ENCODE data around the gene PHOSPHO1.

The PHOSPHO1 gene

DNA sequence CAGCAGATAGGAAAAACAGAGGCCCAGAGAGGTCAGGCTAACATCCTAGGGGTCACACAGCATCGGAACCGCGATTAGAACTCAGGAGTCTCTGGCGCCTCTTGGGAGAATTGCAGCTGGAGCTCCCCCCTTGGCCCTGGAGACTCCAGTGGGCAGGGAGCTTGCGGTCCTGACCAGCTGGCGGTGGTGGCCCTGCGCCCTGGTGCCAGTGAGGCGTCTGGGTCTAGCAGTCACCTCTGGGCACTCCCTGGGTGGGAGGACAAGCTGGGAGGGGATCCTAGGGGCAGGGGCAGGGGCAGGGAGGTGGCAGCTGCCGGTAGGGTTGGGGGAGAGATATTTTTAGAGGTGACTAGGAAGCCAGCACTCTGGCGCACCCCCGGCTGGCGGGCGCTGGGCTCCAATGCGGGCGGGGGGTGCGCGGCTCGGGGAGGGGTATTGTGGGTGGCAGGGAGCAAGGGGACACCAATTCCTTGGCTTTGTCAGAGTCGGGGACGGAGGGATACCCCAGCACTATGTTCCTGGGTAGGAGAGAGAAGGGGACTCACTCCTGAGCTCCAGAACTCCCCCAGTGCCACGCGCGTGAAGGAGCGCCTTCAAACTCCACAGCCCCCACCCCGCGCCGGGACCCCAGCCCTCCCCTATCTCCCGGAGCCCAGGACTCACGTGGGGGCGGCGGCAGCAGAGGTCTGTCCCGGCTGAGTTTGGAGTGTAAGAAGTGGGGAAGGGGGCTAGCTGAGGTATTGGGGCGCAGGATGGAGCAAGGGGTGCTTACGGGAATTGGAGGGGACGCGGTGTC lies 584 bp downstream of the PHOSPHO1 start:
- DNase-seq = peak; percentile 62 to 77
- TF ChIP-seq POLR2A (IDR thresholded peaks at IDR 0.05; ENCODE audit: low read length) (no peak), GATA1 (IDR thresholded peaks at IDR 0.05; ENCODE audit: low read depth, low read length) (no peak)

DNA sequence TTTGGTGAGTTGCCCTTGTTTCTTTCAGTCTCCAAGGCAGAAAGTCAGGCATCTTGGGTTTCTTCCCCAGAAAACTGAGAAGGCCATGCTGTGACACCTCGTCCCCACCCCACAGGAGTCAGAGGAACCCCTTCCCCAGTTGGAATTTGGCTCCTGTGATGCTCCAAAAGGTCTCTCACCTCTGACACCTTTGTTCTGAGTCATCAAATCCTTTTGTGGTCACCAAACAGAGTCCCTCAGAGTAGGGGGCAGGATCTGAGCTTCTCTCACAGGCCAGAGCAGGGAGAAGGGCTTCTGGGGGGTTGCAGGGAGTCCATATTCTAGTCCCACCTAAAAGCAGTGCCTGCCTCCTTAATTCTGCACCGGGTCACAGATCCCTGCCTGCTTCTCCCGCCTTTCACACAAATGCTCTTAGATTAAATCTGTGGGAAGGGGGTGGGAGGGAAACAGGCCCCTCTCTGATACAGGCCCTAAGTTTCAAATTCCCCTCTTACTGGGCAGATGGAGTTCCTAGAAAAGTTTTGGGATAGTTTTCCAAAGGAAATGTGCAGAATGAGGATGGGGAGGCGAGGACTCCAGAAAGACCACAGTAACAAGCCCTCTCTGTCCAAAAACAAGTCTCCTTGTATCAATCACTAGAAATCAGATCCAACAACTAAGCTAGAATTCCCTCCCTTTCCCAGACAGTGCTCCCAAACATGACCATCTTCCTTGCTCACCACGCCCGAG lies 1.3 kb downstream of the PHOSPHO1 start:
- TF ChIP-seq POLR2A (IDR thresholded peaks at IDR 0.05; ENCODE audit: low read length) (no peak), GATA1 (IDR thresholded peaks at IDR 0.05; ENCODE audit: low read depth, low read length) (no peak)
- peak in 1 of 2 experiments; percentile 45 for DNase-seq

DNA sequence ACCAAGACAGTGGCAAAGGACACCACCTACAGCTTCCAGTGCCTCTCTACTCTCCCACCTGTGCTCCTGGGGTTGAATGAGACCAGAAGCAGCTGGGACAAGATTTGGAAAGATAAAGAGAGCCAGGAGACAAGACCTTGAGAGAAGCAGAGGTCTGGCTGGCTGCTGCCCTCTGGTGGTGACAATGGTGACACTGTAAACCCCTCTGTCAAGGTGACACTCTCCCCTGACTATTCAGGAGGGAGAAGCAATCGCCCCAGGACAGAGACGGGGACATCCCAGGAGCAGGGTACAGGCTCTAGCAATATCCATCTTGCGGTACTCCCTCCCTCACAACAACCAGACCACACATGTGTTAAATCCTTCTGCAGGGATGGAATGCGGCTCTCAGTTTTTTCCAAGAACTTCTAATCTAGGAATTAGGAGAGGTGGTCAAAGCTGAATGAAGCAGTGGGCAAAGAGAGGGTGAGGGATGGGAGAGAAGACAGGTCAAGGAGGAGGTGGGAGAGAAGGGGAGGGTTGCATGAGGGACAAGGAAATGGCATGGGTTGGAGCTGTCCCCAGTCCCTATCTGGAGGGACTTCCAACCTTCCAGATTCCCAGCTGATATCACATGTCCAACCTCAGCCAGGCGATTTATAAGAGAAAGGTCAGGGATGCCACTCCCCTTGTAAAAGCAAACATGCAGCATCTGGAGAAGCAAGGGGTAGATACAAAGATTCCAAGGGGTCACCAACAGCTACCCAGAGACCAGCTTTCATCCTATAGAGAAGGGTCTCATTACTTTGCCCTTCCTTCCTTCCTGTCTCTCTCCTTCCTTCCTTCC lies 2.9 kb downstream of the PHOSPHO1 start:
- peak; percentile 13 for TF ChIP-seq GATA1 (IDR thresholded peaks at IDR 0.05; ENCODE audit: low read depth, low read length)
- no peak for TF ChIP-seq POLR2A (IDR thresholded peaks at IDR 0.05; ENCODE audit: low read length)
- DNase-seq = peak; percentile 81 to 90

DNA sequence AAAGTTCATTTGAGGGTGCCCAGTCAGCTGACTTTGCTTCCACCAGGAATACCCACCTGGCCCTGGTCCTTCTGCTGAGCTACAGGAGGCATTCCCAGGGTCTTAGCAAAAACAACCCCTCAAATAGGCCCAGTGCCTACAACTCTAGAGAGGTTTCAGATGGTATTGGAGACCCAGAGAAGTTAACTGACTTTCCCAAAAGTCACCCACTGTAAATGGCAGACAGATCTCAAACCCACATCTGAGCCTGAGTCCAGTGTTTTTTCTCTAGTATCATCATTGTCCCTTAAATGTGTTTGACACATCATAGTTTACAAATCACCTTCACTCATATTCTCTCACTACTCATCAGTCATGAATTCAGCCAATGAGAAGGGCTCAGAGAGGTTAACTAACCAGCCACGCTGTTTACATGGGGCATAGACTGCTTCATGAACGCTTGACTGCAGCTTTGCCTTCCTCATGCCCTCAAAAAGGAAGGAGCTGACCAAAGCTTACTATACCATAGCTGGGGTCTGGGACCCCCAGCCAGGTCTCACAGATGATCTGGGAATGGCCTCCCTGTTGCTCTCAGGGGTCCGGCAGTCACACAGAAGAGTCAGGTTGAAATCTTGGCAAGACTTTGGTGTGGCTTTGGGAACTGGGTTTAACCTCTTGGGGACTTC lies 3.7 kb downstream of the PHOSPHO1 start:
- DNase-seq = peak in 1 of 2 experiments; percentile 40

DNA sequence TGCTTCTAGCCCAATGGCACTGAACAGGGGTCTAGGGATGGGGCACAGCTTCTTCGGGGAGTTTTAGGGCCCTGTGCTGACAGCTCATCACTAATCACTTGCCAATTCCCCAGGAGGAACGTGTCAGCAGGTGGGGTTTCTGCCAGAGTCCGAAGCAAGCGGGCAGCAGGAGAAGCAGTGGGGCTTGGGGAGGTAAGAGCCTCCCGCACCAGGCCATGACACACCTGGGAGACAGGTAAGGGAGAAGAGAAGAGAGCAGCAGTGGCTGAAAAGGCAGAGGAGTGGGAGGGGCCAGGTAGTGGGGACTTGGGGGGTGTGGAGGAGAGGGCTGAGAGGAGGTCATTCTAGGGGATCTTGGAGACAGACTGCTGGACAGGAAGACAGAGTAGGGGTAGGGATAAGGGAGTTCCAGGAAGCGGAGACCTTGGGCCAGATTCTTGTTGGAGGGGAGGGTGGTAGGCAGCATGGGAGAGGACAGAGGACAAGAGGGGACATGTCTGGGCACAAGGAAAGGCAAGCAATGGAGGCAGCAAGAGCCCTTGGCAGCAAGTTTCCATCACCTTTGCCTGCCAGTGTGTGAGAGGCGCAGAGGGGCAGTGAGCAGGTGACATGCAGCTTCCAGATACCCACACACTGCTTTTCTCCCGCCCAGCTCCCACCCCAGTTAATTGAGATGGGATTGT lies 4.9 kb downstream of the PHOSPHO1 start:
- TF ChIP-seq POLR2A (IDR thresholded peaks at IDR 0.05; ENCODE audit: low read length) (no peak), GATA1 (IDR thresholded peaks at IDR 0.05; ENCODE audit: low read depth, low read length) (no peak)
- no peak for DNase-seq

More for the DNA sequence above, 3.7 kb downstream of the PHOSPHO1 start:
- no peak for TF ChIP-seq GATA1 (IDR thresholded peaks at IDR 0.05; ENCODE audit: low read depth, low read length)
- TF ChIP-seq POLR2A (IDR thresholded peaks at IDR 0.05; ENCODE audit: low read length) = no peak

DNA sequence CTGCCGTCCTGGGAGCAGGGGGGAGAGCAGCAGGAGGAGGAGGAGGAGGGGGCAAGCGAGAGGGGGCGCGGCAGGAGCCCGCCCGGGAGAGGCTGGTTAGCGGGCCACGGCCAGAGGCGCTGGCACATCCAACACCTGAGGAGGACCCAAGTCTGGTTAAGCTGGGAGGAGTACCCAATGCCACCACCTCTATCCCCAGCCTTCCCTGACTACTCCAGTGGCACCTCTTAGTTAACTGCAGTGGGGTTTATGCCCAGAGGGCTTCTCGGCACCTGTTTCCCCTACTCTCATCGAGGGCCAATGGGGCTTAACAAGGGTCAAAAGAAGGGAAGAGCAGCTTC lies 5.6 kb downstream of the PHOSPHO1 start:
- no peak for DNase-seq
- TF ChIP-seq POLR2A (IDR thresholded peaks at IDR 0.05; ENCODE audit: low read length) (no peak), GATA1 (IDR thresholded peaks at IDR 0.05; ENCODE audit: low read depth, low read length) (no peak)

DNA sequence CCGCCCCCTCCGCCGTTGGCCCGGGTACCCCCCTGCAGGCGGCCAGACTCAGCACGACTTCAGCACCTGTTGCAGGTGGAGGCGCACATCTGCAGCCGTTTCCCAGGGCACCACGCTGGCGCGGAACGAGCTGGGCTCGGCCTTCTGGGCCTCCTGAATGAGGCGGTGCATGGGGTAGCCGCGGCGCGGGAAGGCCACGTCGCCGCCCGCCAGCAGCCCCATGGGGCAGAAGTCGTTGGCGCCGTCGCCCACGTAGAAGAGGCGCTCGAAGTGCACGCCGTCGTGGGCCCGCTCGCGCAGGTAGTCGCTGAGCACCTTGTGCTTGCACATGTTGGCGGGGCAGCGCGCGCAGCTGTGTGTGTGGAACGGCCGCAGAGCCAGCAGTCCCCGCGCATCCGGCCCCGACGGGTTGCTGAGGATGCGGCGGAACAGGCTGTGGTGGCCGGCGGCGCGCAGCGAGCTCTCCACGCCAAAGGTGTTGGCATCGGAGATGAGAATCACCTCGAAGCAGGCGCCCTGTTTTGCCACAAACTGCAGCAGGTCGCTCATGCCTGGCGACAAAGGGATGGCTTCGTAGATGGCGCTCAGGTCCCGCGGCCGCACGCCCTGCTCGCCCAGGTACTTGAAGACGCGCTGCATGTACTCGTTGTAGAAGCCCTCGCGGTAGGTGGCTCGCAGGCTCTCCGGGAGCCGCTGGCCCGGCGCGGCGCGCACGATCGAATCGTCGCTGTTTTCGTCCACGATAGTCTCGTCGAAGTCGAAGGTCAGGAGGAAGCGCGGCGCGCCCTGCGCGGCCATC lies 6.2 kb downstream of the PHOSPHO1 start:
- peak; percentile 68 to 73 for DNase-seq
- TF ChIP-seq POLR2A (IDR thresholded peaks at IDR 0.05; ENCODE audit: low read length) (no peak), GATA1 (IDR thresholded peaks at IDR 0.05; ENCODE audit: low read depth, low read length) (no peak)

DNA sequence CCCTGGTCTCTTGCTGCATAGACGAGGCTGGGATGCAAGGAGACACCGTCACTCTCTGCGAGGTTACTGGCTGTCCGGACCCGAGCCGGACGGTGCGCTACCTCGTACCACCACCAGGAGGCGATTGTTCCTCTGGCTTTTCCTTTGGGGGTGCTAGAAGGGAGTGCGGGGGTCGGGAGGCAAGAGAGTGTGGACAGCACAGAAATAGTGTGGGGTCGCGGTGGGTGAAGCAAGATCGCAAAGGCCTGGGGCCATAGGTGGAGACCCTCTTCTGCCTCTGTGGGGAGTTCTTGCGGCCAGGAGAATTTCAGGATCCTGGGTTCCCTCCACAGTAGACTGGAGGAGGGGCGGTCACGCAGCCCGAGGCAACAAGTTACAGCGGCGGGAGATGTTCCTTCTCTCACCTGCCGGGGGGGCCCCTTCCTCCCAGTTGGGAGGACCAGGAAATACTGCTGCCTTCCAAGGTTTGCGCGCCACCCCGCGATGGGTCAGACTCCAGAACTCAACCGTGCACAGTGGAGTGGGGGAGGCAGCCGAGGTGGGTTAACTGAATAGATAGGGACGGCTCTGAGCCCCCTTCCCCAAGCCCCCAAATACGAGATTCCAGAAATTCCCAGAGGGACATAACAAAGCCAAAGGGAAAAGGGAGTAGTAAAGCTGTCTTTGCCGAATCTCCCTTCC lies 6.9 kb downstream of the PHOSPHO1 start:
- TF ChIP-seq POLR2A (IDR thresholded peaks at IDR 0.05; ENCODE audit: low read length) (no peak), GATA1 (IDR thresholded peaks at IDR 0.05; ENCODE audit: low read depth, low read length) (no peak)
- peak; percentile 71 to 84 for DNase-seq

DNA sequence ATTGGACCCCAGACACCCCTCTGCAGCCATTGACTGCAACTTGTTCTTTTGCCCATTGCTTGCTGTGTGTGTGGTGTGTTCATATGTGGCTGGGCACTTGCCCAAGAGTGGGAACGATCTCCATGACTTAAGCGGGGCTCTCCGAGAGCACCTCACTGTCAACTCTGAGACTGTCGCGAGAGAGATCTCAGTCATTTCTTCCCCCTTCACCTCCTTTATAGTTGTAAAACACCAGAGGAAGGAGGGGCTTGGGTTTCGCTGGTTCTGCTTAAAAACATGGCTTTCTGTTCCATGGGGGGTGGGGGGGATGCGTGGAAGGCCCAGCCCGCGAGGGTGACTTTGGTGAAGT lies 7.4 kb downstream of the PHOSPHO1 start:
- TF ChIP-seq POLR2A (IDR thresholded peaks at IDR 0.05; ENCODE audit: low read length) (no peak), GATA1 (IDR thresholded peaks at IDR 0.05; ENCODE audit: low read depth, low read length) (no peak)
- peak in 1 of 2 experiments; percentile 54 for DNase-seq

DNA sequence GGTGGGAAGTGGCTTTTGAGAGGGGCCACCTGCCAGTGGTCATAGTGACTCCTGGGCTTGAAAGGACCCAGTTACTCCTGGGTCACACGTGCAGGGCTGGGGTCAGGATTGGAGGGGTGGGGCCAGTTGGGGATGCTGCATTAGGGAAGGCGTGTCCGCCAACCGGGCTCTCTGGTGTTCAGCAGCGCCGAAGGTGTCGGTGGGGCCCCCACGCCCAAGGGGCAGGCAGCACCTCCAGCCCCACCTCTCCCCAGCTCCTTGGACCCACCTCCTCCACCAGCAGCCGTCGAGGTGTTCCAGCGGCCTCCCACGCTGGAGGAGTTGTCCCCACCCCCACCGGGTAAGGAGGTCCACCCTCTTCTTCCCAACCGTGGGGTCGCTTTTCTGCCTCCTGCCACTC lies 10.6 kb downstream of the PHOSPHO1 start:
- peak in 1 of 2 experiments; percentile 43 for DNase-seq
- no peak for TF ChIP-seq GATA1 (IDR thresholded peaks at IDR 0.05; ENCODE audit: low read depth, low read length)
- TF ChIP-seq POLR2A (IDR thresholded peaks at IDR 0.05; ENCODE audit: low read length) = peak; percentile 46

DNA sequence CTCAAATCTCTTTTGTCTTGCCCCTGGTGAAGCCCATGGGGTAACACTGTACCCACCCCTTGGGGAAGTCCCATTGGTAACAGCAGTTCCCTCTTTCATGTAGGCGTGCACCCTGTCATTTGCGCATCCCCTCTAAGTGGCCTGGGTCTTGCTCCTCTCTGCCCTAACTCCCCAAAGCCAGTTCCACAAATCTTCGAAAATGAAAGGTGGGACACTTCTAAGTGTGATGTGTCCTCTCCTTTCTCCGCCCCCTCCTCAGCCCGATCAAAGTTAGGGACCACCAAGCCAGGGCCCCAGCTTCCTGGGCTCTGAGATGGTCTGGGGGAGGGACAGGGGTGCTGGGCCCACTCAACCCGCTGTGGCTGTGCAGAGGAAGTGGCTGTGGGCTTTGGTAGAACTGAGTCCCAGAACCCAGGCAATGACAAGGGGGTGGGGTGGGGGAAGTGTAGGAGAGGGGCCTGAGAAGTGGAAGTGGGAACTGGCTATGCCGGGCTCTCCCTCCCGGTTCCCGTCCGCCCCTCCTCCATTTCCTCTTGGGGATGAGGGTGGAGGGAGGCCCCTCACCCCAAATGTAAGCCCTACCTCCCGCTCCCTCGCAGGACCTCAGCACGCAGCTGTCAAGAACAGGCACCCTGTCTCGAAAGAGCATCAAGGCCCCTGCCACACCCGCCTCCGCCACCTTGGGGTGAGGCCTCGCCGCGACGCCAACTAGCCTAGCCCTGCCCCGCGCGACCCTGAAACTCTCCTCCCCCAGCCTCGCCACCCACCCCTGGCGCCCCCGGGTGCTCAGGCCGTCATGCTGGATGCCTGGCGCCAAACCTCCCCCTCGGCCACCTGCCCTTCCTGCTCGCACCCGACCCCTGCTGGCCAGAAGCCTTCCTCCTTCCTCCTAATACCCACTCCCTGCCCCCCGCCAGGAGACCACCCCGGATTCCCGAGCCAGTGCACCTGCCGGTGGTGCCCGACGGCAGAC lies 11.4 kb downstream of the PHOSPHO1 start:
- DNase-seq = peak; percentile 43 to 56
- no peak for TF ChIP-seq GATA1 (IDR thresholded peaks at IDR 0.05; ENCODE audit: low read depth, low read length)
- TF ChIP-seq POLR2A (IDR thresholded peaks at IDR 0.05; ENCODE audit: low read length) = no peak
